PFSK-1 (cell line): ENCODE results near the gene SLIT3.

Source experiments
- POLR2AphosphoS5 ChIP-seq: IDR thresholded peaks from 2 replicates; pipeline ENCODE4 v1.6.1; 2012; ENCODE audit warnings: low read depth, mild to moderate bottlenecking, control low read depth, low read length, moderate library complexity
- SIN3A ChIP-seq: IDR thresholded peaks from 2 replicates; pipeline ENCODE4 v1.6.1; 2012; ENCODE audit warnings: mild to moderate bottlenecking, low read length, moderate library complexity, borderline replicate concordance; ENCODE audit not compliant: insufficient read depth
- TAF1 ChIP-seq: IDR thresholded peaks from 2 replicates; pipeline ENCODE4 v1.6.1; 2012; ENCODE audit warnings: low read length, control low read depth, borderline replicate concordance; ENCODE audit not compliant: insufficient read depth

- TF ChIP-seq SIN3A: no peak
- TF ChIP-seq POLR2AphosphoS5: no peak
- TF ChIP-seq TAF1: no peak
These were observed 621.4 kb downstream of the SLIT3 start for GRCh38 chr5:168679515-168679920.
